Inflammatory macrophage treated with lipopolysaccharide for 1 hour (primary cell): ENCODE results near the gene FHIP1B.
A peak's percentile ranks its signal among the peaks of the same experiment; 100 is the strongest.

ENCODE experiments used
- DNase-seq, 2 donors: peaks; one replicate each; pipeline ENCODE4 v3.0.0-alpha.2; 2020 to 2022

The FHIP1B gene

GRCh38 chr11:6238902-6239301 is 4.5 kb upstream of the FHIP1B start, which contains the start of gene CNGA4:
CNGA4 (plus strand) TSS chr11:6239089; CDS start chr11:6239207, 118 bp downstream.
- DNase-seq = no peak

- no peak for DNase-seq
These were observed 3.4 kb upstream of the FHIP1B start for GRCh38 chr11:6237761-6238302.

DNA sequence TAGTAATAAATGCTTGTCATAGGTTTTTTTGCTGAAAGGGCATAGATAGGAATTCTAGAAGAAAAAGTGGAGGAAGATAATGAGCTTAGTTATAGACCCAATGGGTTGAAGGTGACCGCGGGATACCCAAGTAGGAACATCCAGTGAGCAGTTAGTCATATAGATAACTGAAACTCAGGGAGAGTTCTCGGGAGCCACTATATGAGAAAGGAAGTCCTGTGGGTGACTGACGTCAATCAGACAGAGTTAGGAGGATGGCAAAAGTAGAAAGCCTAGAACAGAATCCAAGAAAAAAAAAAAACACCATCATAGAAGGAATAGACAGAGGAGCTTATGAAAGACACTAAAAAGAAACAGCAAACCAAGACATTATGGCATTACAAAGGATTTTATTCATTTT is 2.8 kb upstream of the FHIP1B start:
- peak; percentile 23 to 47 for DNase-seq

- no peak for DNase-seq
These were observed 451 bp downstream of the FHIP1B start for GRCh38 chr11:6233984-6234386.

- DNase-seq = no peak
These were observed 1.5 kb downstream of the FHIP1B start for GRCh38 chr11:6232899-6233298.

- no peak for DNase-seq
These were observed 4.5 kb downstream of the FHIP1B start for GRCh38 chr11:6229911-6230310.

DNA sequence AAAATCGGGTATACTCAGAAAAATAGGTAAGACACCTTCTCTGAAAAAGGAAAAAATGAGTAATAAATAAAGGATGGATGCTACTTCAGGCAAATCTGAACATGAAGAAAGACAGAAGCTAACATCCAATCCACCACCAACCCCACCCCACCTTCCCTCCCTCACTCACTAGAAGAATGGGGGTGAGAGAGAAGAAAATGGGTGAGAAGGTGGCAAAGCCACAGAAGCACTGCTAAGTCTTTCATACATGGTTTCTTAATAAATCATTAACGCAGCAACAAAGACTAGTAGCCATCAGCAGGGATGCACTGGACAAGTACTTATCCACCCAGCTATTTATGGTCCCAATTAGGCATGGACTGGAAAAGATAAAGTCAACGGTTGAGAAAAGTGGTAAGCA is 5.9 kb downstream of the FHIP1B start:
- no peak for DNase-seq

- DNase-seq = peak in 1 of 2 donors; percentile 45
These were observed 8.5 kb downstream of the FHIP1B start for GRCh38 chr11:6225896-6226295.

GRCh38 chr11:6225024-6225423 is 9.4 kb downstream of the FHIP1B start:
- no peak for DNase-seq

DNA sequence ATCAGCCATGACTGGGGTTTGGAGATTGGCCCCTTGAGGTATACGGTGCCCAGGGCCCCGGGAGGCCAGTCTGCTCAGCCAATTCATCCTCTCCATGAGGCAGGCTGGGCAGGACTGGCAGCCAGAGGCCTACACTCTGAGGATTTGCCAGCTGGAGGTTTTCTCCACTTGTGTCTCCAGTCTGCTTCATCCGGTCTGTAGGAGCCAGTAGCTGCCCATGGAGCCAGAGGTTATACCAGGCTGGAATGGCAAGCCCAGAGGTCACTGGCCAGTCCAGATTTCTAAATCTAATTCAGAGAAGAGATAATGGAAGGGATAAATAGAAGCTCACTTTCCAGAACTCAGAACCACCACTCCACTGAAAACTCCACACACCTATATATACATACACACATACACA is 10.0 kb downstream of the FHIP1B start:
- no peak for DNase-seq

DNA sequence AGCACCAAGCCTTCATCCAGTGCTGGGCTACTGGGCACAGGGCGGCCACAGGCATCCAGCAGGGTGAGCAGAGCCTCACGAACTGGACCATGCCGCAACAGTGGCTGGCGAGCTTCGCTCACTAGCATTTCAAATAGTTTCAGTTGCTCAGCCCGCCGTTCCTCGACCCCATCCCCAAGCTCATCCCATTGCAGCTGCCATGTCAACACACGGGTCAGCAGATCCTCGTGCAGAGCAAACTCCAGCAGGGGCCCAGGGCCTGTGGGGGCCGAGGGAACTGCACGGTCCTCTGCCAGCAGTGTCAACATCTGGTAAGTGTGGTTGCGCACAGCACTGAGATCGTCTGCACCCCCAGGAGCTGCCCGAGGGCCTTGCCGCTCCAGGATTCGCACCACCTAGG is 10.6 kb downstream of the FHIP1B start:
- DNase-seq = no peak

DNA sequence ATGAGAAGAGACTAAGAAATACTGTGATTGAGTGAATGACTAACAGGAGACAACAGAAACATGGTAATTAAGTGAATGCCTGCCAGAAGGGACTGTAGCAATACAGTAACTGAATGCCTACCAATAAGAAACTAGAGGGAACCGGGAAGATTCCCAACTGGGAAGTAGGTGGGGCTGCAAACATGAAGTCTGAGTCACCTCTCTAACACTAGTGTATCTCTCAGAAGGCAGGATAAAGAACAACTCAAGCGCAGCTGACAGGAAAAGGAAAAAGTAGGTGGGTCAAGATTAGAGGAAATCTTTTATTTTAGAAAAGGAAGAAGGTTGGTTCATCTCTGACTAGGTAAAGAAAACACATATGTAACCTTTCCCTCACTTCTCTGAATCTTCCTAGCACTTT is 15.1 kb downstream of the FHIP1B start:
- peak; percentile 75 to 86 for DNase-seq

DNA sequence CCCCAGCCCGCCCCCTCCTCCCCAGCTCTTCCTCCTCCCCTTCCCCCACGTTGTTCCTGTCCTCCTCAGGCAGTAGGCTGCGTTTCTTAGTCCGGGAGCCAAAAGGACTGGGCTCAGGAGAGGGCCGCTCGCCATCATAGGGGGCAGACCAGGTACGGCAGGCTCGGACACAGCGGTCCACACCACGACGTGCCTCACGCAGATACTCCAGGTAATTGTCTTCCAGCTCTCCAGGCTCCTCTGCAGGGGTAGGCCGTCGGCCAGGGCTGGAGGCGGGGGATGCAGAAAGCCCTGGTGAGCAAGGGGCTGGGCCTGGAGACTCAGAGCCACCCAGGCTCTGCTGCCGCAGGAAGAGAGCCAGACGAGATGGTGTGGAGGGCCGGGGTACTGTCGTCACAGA is 16.7 kb downstream of the FHIP1B start:
- no peak for DNase-seq

- DNase-seq = no peak
These were observed 17.9 kb downstream of the FHIP1B start for GRCh38 chr11:6216501-6216900.

GRCh38 chr11:6214530-6214929 is 19.9 kb downstream of the FHIP1B start:
- no peak for DNase-seq

DNA sequence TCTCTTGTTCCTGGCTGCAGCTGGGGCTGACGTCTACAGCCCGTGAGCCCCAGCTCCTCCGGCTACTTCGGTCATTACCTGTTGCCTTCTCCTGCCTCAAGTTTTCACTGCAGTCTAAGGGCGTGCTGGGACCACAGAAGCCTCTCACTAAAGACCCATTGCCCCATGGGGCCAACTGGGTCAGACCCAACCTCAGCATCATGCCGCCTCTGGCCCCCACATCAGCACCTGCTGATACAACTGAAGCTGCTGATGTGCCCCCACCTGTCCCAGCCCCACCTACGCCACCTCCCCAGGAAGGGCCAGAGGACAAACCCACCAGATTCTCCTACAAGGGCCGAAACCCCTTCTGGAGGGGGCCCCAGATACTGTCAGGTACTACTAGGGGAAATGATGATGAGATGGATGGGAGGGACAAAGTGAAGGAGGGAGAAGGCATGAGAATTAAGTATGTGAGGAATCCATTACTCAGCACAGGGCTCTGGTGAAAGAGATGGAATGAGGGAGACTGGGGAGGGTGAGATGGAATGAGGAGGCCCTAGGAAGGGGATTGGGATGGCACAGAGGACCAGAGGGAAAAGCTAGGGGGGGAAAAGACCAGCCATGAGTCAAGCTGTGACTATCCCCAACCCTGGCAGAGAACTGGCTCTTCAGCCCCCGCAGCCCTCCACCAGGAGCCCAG is 24.0 kb downstream of the FHIP1B start:
- no peak for DNase-seq

GRCh38 chr11:6209801-6210200 is 24.6 kb downstream of the FHIP1B start:
- no peak for DNase-seq

DNA sequence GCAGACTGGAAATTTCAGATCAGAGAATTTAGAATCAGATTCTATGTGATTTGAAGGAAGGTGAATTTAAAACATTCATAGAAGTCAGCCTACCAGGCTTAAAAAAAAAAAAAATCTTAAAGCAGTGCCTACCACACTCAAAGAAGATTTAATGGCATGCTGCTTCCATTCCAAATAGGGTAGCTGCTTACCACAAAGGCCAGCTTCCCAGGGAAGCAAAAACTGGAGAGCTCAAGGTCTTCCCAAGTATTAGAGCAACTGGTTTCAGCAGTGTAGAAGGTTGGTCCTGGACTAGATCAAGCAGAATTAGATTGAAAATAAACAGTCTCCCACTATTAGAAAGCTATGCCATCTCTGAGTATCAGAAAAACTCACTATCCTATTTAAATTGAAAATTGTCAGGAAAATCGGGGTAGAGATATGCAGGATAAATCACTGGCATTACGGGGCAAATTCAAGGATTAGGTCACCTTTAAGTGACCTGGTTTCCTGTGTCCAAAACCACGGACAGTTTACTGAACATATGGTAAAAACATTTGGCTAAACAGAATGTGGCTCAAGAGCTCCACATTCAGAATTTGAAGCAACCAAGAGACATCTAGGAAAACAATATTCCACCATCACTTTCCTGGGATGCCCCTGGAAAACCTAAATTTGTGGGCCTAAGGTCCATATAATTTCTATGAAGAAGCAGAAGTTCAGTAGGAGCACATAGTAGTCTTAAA is 27.8 kb downstream of the FHIP1B start:
- no peak for DNase-seq

GRCh38 chr11:6205366-6205765 is 29.1 kb downstream of the FHIP1B start, which contains the start of gene C11orf42:
C11orf42 (plus strand) TSS chr11:6205557; CDS start chr11:6205616, 59 bp downstream.
- DNase-seq = no peak

- DNase-seq = peak; percentile 93 to 97
These were observed 29.7 kb downstream of the FHIP1B start for GRCh38 chr11:6204706-6205105.

GRCh38 chr11:6203327-6203726 is 31.1 kb downstream of the FHIP1B start:
- DNase-seq = peak; percentile 41 to 59

DNA sequence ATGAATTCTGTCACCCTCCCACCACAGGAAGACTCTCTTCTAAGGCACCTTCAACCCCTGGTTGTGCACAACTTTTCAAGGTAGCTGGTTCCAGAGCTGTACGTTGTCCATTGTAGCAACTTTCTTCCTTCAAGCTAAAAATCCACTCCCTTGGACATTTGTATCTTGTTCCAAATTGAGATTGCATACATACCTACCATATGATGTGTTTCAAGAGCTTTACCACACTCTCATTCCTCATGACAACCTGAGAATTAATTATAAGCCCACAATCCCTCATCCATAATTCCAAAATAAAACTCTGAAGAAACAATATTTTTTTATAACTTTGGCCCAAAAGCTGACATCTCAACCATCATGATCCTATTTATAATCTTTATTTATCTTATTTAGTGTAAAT is 32.4 kb downstream of the FHIP1B start:
- no peak for DNase-seq

DNA sequence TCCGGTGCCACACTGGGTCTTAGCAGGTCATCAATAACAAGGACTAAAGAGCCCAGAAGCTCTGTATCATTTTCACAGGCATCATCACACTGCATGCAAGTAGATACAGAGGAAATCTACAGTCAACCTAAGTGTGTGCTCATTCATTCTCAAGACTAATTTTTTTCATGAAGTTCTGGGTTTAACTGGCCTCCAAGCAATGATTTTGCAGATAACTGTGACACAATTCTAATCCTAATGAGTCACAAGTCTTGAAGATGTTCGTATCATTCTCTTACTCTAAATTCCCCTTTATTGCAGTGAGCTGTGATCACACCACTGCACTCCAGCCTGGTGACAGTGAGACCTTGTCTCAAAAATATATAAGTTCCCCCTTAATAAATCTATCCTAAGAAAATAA is 33.0 kb downstream of the FHIP1B start:
- peak; percentile 83 to 93 for DNase-seq

DNA sequence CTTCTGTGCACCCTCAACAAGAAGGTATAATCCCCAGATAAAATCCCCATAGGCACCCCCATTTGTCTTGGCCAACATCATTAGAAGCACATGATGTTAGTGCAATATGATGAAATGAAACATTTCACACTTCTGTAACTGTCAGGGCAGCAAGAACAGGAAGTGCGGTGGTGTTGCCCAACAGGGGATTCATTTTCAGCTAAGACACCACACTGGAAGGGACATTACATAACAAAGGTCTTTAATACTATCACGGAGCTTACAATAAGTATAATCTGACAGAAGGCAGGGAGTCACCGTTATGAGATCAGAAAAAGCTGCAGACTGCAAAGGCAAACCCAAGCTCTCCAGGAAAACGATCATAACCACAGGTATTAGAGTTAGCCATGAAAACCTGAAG is 33.5 kb downstream of the FHIP1B start:
- peak; percentile 96 to 99 for DNase-seq
